Heart left ventricle (tissue), 16 donors: ENCODE measurements around the gene NFIA. TPM values are rescaled to one million over a fixed set of nuclear protein-coding genes. Genes with fewer than 3 reads are reported as not detected.
"Not testable (repeated sequence)": the region's sequence is repeated elsewhere in the genome, so short reads cannot be mapped to it uniquely, and the experiment has no call there.

Experiments used
- ATAC-seq, 4 donors: fragments of 200-7000 bp; cut with Tn5 transposase; one replicate each; pipeline ENCODE4 v1.9.1; 2020 to 2022; ENCODE audit warnings: moderate library complexity in 4 of 4, mild to moderate bottlenecking in 3 of 4, moderate number of reproducible peaks in 1 of 4
- DNase-seq, 5 donors: peaks; one replicate each; pipeline ENCODE4 v3.0.0-alpha.2; 2020
- H3K27ac ChIP-seq, 12 donors: fragments of 200-600 bp; sonication (generic) in 4 of 12; one replicate each; pipeline versions ENCODE4 v1.5.0 to v1.8.0; 2016 to 2022; ENCODE audit warnings: mild to moderate bottlenecking in 2 of 12
- H3K27me3 ChIP-seq, 9 donors: fragments of 200-600 bp; sonication (generic) in 2 of 9; one replicate each; pipeline versions ENCODE4 v1.5.1 to v1.8.0; 2016 to 2022; ENCODE audit warnings: mild to moderate bottlenecking in 3 of 9
- H3K36me3 ChIP-seq, 9 donors: fragments of 200-600 bp; sonication (generic) in 2 of 9; one replicate each; pipeline versions ENCODE4 v1.5.0 to v1.8.0; 2018 to 2022; ENCODE audit warnings: mild to moderate bottlenecking in 2 of 9
- H3K4me1 ChIP-seq, 12 donors: fragments of 200-600 bp; sonication (generic) in 4 of 12; one replicate each; pipeline versions ENCODE4 v1.5.0 to v1.8.0; 2016 to 2022; ENCODE audit warnings: mild to moderate bottlenecking in 3 of 12
- H3K4me3 ChIP-seq, 12 donors: fragments of 200-600 bp; sonication (generic) in 4 of 12; one replicate each; pipeline versions ENCODE4 v1.5.0 to v1.8.0; 2017 to 2022; ENCODE audit warnings: mild to moderate bottlenecking in 9 of 12, moderate library complexity in 4 of 12
- H3K9me3 ChIP-seq, 12 donors: fragments of 200-600 bp; sonication (generic) in 4 of 12; one replicate each; pipeline versions ENCODE4 v1.5.0 to v1.8.0; 2016 to 2022; ENCODE audit warnings: mild to moderate bottlenecking in 1 of 12
- POLR2A ChIP-seq, 2 donors: fragments of 450-650 bp; IDR thresholded peaks; one replicate each; pipeline ENCODE4 v1.6.1; 2017; ENCODE audit warnings: antibody characterized with exemption in 2 of 2, mild to moderate bottlenecking in 2 of 2, moderate library complexity in 2 of 2
- WGBS, 4 donors: extraction: QIAGEN DNeasy Blood & Tissue Kit in 2 of 4; methylation state at CpG; one replicate each; pipeline versions ENCODE4 v1.1.5 to v1.1.7; 2013 to 2018; 5-methylcytosine and 5-hydroxymethylcytosine counted together
- intact Hi-C, 10 donors: fragments of 100-400 bp; cut with DNase I; formaldehyde crosslinking; loops; one replicate each; pipeline versions ENCODE4 v1.11.1 to v1.14.2; 2022
- polyA plus RNA-seq, 2 donors: library from polyadenylated mRNA; stranded (reverse); fragments of 200-250 nt; gene quantifications; one replicate each; pipeline ENCODE4 v1.2.3, GENCODE V29; 2013
- total RNA-seq, 9 donors: library from RNA; depleted of rRNA in 2 of 9; stranded (reverse); fragments of >200 nt in 2 of 9; fragmentation: NEBNext Ultra II Directional in 3 of 9; extraction: Animal tissue kit (Norgen Biotek cat#: 25700) in 3 of 9; gene quantifications; one replicate each; pipeline versions ENCODE4 v1.1.0 to v1.2.4, GENCODE V29; 2016 to 2023
- TF ChIP-seq, protein P1 (sequence below), 12 donors: fragments of 200-600 bp; sonication (generic) in 4 of 12; IDR thresholded peaks; one replicate each; pipeline versions ENCODE4 v1.5.0 to v1.8.0; 2018 to 2022; ENCODE audit warnings: antibody characterized with exemption in 12 of 12, mild to moderate bottlenecking in 5 of 12
- donor health status: ischemic (EF 13 %, LVEDD 7.1; RV severe dilation, severe dysfunction).
- donor health status: healthy with polysubstance abuse.
- donor health status: DM: no; HTN: yes; CAD: no.
- donor health status: DM: no; HTN: no; CAD: no.
- donor health status: ischemic (EF 25% LVEDD 6.9; RV normal size, moderate dysfunction).
- donor health status: ischemic (EF 25% LVEDD 5.7; RV mildly dilated, moderate dysfunction).
- donor health status: healthy.
- donor health status: DM: yes; HTN: yes; CAD: no.
- donor health status: ischemic (EF 35%, LVEDD 5.7; RV mildly dilated, moderate dysfunction).
- donor health status: nonischemic (EF 11% LVEDD 7.7; RV severe dilation, severe dysfunction).
- donor health status: DM: yes; HTN: yes; CAD: no.
- donor health status: PGD.
- donor health status: ischemic (EF 29% LVEDD 5.4; RV normal size, mild dysfunction).
- donor health status: nonischemic (EF 23%, LVEDD 6.1; RV moderate dilation, normal function).

The NFIA gene
- total and polyA plus RNA-seq, 11 donors: 12.7 to 121 (median 96.5) TPM

DNA sequence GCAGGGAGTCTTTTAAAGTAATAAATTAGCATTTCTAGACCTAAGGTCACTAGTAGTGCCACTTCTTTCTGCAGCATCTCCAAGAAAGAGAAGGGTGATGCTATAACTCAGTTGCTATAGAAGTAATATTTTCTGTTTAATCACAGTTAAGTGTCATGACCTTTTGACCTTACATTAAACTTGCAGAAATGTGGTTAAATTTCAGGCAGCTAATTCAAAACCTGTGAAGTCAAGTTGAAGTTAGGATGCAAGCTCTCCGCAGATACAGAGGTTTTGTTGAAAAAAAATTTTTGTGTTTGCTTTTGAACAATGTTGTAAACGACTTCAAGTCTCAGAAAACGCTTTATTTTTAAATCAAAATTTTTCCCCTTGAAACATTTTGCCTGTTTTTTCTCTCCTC is 193.9 kb downstream of the NFIA start:
- TF ChIP-seq POLR2A (IDR thresholded peaks at IDR 0.05): no peak
- intact Hi-C loops: no loop called here
- Histone ChIP-seq H3K4me3 (peak overlapping the region in 2 of 12 donors; percentile 22 to 37), H3K27ac (peak overlapping the region in 4 of 12 donors; percentile 1 to 67 (median 14)), H3K9me3 (no peaks in the 10 kb centered on the region), H3K36me3 (no peaks in the 10 kb centered on the region), H3K4me1 (peaks cover 0 to 62% (median 24%) of the 10 kb centered on the region in 12 donors), H3K27me3 (no peaks in the 10 kb centered on the region)
- ATAC-seq (no peak), DNase-seq (no peak)
- WGBS, 4 donors: 86 to 95% (median 88%) methylated on average over 3 of the region's 3 CpGs

DNA sequence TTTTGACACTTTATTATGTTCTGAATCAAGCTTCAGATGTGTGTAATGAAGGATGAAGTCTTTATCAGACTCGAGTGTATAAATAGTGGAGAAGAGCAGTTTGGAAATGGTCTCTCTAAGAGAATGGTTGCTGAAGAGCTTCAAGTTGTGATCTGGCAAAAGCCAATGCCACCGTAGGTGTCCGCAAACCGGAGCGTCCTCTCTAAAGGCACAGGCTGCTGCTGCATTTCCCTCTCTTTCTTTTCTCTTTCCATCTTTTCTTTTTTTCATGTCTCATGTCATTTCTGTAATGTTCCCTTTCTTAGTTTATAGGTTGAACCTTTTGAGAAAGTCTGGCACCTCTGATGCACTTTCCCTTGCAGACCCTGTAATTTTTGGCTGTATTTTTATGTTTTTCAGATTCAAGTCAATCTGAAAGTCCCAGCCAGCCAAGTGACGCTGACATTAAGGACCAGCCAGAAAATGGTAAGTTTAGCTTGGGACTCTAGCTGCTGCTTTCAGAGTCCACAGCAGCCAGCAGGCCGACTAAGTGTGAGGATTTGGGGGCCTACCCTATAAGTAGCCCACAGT is 194.8 kb downstream of the NFIA start:
- Histone ChIP-seq H3K9me3 (no peaks in the 10 kb centered on the region), H3K4me1 (peaks cover 0 to 62% (median 24%) of the 10 kb centered on the region in 12 donors), H3K36me3 (no peaks in the 10 kb centered on the region), H3K27ac (peak overlapping the region in 11 of 12 donors; percentile 5 to 67 (median 39)), H3K4me3 (peak overlapping the region in 4 of 12 donors; percentile 8 to 32 (median 18)), H3K27me3 (no peaks in the 10 kb centered on the region)
- intact Hi-C loops: no loop called here
- WGBS, 4 donors: 40 to 45% (median 43%) methylated on average over 7 of the region's 7 CpGs
- ATAC-seq: peak in 2 of 4 donors; percentile 34 to 38
- peak in 1 of 5 donors; percentile 46 for DNase-seq
- TF ChIP-seq, protein P1, sequence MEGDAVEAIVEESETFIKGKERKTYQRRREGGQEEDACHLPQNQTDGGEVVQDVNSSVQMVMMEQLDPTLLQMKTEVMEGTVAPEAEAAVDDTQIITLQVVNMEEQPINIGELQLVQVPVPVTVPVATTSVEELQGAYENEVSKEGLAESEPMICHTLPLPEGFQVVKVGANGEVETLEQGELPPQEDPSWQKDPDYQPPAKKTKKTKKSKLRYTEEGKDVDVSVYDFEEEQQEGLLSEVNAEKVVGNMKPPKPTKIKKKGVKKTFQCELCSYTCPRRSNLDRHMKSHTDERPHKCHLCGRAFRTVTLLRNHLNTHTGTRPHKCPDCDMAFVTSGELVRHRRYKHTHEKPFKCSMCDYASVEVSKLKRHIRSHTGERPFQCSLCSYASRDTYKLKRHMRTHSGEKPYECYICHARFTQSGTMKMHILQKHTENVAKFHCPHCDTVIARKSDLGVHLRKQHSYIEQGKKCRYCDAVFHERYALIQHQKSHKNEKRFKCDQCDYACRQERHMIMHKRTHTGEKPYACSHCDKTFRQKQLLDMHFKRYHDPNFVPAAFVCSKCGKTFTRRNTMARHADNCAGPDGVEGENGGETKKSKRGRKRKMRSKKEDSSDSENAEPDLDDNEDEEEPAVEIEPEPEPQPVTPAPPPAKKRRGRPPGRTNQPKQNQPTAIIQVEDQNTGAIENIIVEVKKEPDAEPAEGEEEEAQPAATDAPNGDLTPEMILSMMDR (IDR thresholded peaks at IDR 0.05): no peak
- no peak for TF ChIP-seq POLR2A (IDR thresholded peaks at IDR 0.05)

DNA sequence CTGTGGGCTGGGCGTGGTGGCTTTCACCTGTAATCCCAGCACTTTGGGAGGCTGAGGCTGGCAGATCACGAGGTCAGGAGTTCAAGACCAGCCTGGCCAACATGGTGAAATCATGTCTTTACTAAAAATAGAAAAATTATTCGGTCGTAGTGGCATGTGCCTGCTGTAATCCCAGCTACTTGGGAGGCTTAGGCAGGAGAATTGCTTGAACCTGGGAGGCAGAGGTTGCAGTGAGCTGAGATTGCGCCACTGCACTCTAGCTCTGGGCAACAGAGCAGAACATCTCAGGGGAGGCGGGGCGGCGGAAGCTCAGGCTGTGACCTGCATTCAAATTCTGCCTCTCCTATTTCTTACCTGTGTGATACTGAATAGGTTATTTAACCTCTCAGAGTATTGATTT is 196.1 kb downstream of the NFIA start:
- WGBS, 4 donors: 78 to 80% (median 79%) methylated on average over 8 of the region's 8 CpGs
- peaks cover 0 to 63% (median 24%) of the 10 kb centered on the region in 12 donors for H3K4me1 ChIP-seq

DNA sequence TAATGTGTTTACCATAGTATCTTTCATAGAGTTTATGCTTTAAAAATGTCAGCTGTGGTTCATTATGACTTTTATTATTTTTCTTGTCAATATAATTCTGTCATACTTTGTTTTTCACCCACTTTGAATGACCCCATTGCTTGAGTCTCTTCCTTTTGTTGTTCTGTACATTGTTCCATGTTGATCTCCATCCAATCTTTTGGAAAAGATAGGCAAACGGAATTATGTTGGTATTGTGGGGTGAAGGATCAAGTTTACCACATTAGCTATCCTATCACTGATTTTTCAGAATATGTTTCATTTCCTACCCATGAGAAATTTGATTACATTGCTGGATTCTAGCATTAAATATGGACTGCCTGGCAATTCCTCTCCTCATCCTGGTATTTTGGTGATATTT is 196.6 kb downstream of the NFIA start:
- H3K4me3 ChIP-seq: no peak overlapping the region
- no peaks in the 10 kb centered on the region for H3K36me3 ChIP-seq
- ATAC-seq: no peak
- peak overlapping the region in 5 of 12 donors; percentile 27 to 67 (median 47) for H3K27ac ChIP-seq
- 50 to 67% (median 63%) methylated on average over 1 of the region's 1 CpG for WGBS, 4 donors
- no peak for DNase-seq
- H3K4me1 ChIP-seq: peaks cover 0 to 58% (median 24%) of the 10 kb centered on the region in 12 donors
- intact Hi-C loops: no loop called here
- H3K27me3 ChIP-seq: no peaks in the 10 kb centered on the region
- no peak for TF ChIP-seq POLR2A (IDR thresholded peaks at IDR 0.05)
- TF ChIP-seq, protein P1 (IDR thresholded peaks at IDR 0.05): no peak
- no peaks in the 10 kb centered on the region for H3K9me3 ChIP-seq

More for the DNA sequence above, 196.1 kb downstream of the NFIA start:
- DNase-seq, H3K9me3 ChIP-seq, H3K27me3 ChIP-seq, H3K4me3 ChIP-seq, intact Hi-C loops, H3K36me3 ChIP-seq: not testable (repeated sequence)
- peak overlapping the region in 7 of 12 donors; percentile 14 to 67 (median 47) for H3K27ac ChIP-seq
- peak in 1 of 4 donors; percentile 20 for ATAC-seq

DNA sequence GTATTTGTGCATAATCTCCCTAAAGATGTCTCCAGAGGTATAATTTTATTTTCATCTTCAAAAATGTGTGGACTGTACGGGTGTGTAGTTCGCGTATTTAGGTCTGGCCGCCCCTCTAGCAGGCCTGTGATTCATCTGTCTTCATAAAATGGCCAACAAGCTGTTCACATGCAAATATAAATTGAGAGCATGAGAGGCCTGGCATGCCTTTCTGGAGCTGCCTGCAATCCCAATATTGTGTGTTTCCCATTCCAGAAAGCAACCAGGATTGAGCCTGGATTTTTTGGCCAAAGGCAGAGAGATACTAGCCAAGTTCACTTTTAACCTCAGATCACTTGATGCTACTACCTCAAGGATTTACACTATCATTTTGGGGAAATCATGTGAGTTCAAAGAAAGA is 197.2 kb downstream of the NFIA start:
- intact Hi-C loops: no loop called here
- Histone ChIP-seq H3K36me3 (no peaks in the 10 kb centered on the region), H3K4me1 (peaks cover 0 to 53% (median 24%) of the 10 kb centered on the region in 12 donors), H3K9me3 (no peaks in the 10 kb centered on the region), H3K27ac (peak overlapping the region in 9 of 12 donors; percentile 3 to 67 (median 30)), H3K27me3 (no peaks in the 10 kb centered on the region), H3K4me3 (no peak overlapping the region)
- DNase-seq (peak in 1 of 5 donors; percentile 33), ATAC-seq (peak in 2 of 4 donors; percentile 29 to 45)
- TF ChIP-seq POLR2A (IDR thresholded peaks at IDR 0.05): no peak
- TF ChIP-seq, protein P1 (IDR thresholded peaks at IDR 0.05): no peak
- WGBS, 4 donors: 46 to 64% (median 55%) methylated on average over 4 of the region's 4 CpGs
